GM18511 (cell line): ENCODE data around the gene PCSK5.
"Not testable (repeated sequence)": the region's sequence is repeated elsewhere in the genome, so short reads cannot be mapped to it uniquely, and the experiment has no call there.

ENCODE experiments used
- ATAC-seq: cut with Tn5 transposase; IDR thresholded peaks from one replicate; pipeline ENCODE4 v1.9.1; 2021; ENCODE audit warnings: mild to moderate bottlenecking, moderate library complexity; ENCODE audit not compliant: unreplicated experiment

Gene PCSK5

GRCh38 chr9:76341616-76342015, 451.1 kb downstream of the PCSK5 start:
- ATAC-seq: no peak

- ATAC-seq: no peak
Observed at GRCh38 chr9:76342201-76342600, 451.7 kb downstream of the PCSK5 start.

- ATAC-seq: no peak
Observed at GRCh38 chr9:76342858-76343257, 452.4 kb downstream of the PCSK5 start.

- no peak for ATAC-seq
Observed at GRCh38 chr9:76349865-76350264, 459.4 kb downstream of the PCSK5 start.

GRCh38 chr9:76351006-76351405, 460.5 kb downstream of the PCSK5 start:
- no peak for ATAC-seq

GRCh38 chr9:76352026-76352620, 461.6 kb downstream of the PCSK5 start:
- no peak for ATAC-seq

GRCh38 chr9:76353280-76353679, 462.8 kb downstream of the PCSK5 start:
- ATAC-seq: no peak

GRCh38 chr9:76354221-76354620, 463.7 kb downstream of the PCSK5 start:
- ATAC-seq: no peak

- ATAC-seq: no peak
Observed at GRCh38 chr9:76355886-76356285, 465.4 kb downstream of the PCSK5 start.

GRCh38 chr9:76357555-76357954, 467.1 kb downstream of the PCSK5 start:
- ATAC-seq: no peak

GRCh38 chr9:76358628-76359280, 468.3 kb downstream of the PCSK5 start:
- no peak for ATAC-seq

GRCh38 chr9:76359365-76359764, 468.9 kb downstream of the PCSK5 start:
- no peak for ATAC-seq

GRCh38 chr9:76359766-76360165, 469.3 kb downstream of the PCSK5 start:
- no peak for ATAC-seq

GRCh38 chr9:76362332-76363031, 472.0 kb downstream of the PCSK5 start:
- ATAC-seq: not testable (repeated sequence)

- no peak for ATAC-seq
Observed at GRCh38 chr9:76363032-76363395, 472.5 kb downstream of the PCSK5 start.

- ATAC-seq: no peak
Observed at GRCh38 chr9:76365028-76365427, 474.6 kb downstream of the PCSK5 start.

GRCh38 chr9:76366275-76366674, 475.8 kb downstream of the PCSK5 start:
- ATAC-seq: no peak

- peak; percentile 80 for ATAC-seq
Observed at GRCh38 chr9:76369583-76369982, 479.1 kb downstream of the PCSK5 start.

GRCh38 chr9:76370396-76371023, 480.0 kb downstream of the PCSK5 start:
- no peak for ATAC-seq

GRCh38 chr9:76371901-76372300, 481.4 kb downstream of the PCSK5 start:
- ATAC-seq: no peak

- ATAC-seq: no peak
Observed at GRCh38 chr9:76372336-76372735, 481.9 kb downstream of the PCSK5 start.
